ENCODE data around the gene CPNE9.

CPNE9 gene

DNA sequence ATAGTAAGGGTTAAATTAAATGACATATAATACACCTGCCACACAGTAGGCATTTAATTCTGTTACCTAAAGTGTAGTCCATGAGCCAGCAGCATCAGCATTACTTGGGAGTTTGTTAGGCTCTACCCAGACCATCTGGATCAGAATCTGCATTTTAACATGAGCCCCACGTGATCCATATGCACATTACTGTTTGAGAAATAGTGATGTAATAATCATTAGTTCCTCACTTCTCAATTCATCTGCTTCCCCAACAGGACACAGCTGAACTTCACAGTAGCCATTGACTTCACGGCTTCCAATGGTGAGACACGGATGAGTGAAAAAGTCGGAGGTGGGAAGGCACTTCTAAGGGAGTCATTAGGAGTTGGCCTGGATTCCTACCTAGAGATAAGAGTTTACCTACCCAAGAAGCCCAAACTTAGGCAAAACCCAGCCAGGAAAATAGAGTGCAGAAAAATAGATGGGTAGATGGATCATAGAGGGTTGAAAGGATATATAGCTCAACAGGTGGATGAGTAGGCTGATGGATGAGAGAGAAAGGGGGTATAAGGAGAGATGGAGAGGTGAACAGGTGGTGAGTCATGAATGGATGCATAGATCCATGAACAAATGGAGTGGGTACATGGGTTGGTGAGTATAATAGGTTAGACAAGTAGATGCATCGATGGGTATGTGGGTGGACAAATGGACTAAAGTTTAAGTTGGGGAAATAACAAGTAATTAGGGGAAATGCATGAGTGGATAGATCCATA lies 13.3 kb downstream of the CPNE9 start:
- no peak for DNase-seq

DNA sequence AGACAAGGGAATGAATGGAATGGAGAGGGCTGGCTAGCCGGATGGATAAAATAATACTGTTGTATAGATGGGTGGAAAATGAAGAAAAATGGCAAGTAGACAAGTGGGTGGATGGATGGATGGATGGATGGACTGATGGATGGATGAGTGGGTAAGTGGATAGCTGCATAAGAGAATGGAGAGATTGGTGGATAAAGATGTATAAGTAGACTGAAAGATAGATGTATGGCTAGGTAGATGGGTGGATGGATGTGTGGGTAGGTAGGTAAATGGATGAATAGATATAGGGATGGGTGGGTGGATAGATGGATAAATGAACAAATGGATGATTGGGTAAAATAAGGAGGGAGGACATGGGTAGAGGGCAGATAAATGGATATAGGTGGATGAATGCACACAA lies 13.9 kb downstream of the CPNE9 start:
- DNase-seq, result no peak

DNA sequence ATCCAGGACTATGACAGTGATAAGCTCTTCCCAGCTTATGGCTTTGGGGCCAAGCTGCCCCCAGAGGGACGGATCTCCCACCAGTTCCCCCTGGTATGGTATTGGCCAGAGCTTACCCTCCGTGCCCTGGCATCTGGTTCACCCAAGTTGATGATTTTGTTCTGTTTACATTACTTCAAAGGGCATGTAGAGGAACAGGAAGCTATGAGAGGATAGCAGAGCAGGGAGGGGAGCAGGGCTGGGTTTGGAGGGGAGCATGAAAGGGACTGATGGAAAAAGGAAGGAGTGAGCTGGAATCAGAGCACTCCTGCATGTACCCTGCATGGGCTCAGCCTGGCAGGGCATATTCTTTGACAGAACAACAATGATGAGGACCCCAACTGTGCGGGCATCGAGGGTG lies 14.5 kb downstream of the CPNE9 start:
- DNase-seq, result no peak

DNA sequence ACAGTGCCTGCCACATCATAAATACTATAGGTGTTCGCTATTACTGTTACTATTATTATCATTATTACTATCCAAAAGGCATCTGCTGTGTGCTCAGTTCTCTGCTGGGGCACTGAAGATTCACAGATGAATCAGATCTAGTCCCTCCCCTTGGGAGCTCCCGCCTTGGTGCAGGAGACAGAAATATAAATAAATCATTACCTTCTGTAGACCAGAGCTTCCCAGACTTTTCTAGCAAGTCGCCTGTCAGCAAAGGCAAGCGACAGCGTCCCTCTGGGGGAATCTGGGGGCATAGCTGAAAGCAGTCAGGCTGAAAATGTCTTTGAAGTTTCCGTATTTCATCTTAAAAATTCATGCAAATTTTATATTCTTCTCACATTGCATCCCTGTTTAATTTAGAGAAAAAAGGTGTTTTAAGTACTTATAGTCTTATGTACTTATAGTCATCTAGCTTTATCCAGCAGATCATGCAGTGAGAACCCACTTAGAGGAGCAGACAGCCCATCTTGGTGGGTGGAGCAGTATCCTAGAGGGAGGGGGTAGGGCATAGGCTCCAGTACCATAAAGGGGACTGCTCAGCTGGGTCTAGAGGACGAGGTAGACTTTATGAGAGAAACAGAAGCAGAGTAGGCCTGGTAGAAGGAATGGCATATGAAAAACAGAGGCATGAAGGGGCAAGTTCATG lies 17.5 kb downstream of the CPNE9 start:
- no peak for DNase-seq

DNA sequence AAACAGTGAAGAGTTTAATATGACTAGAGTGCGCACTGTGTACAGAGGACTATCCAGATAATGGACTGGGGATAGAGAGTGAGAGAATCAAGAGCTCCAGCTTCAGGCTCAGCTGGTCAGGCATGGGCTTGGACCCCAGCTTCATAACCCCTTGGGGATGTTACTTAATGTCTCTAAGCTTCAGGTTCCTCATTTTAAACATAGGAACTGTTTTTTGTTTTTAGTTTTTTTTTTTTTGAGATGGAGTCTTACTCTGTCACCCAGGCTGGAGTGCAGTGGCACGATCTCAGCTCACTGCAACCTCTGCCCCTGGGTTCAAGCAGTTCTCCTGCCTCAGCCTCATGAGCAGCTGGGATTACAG lies 18.0 kb downstream of the CPNE9 start:
- no peak for DNase-seq

DNA sequence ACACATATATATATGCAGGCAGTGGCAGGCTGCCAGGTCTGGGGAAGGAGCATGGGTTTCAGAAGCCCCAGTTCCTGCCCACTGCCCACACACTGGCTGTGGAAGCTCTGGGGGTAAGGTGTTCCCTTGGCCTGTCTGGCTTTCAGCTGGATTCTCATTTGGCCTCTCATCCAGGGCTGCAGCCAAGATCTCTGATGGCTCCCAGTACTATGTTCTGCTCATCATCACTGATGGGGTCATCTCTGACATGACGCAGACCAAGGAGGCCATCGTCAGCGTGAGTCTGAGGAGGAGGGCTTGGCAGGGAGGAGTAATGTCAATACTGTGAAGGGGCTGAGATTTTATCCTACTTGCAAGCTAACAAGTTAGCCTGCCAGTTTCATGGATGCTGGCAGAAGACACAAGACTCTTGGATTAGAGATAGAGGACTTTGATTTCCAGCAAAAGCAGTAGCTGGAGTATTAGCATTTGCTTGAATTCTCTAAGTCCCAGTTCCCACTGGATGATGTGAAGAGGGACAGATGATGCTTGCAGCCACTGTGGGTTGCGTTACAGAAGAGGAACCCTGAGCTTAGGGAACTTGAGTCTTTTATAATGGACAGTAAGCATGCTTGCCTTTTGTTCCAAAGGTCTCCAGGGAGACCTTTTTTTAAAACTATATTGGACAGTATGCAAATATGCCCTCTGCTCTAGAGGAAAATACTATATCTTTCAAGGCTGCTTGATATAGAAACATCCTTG lies 22.3 kb downstream of the CPNE9 start:
- no peak for DNase-seq

DNA sequence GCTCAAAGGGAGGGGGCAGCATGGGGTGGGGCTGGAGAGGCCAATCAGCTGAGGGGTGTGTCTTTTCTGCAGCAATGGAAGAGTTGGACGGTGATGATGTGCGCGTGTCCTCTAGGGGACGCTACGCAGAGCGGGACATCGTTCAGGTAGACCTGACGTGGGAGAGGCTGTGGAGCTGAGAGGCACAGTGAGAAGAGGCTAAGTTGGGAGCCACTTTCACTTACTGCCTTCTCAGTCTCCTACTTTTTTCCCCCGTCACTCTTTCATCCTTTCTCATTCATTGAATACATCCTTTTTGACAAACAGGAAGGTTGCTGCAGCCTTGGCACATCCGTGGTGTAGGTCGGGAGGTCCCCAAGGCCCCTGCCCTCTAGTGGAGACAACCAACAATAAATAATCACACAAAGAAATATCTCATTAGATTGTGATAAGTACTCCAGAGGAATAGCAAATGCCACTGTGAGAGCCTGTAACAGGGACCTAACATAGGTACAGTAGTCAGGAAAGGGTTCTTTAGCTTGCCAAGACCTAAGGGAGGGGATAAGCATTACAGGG lies 23.5 kb downstream of the CPNE9 start:
- no peak for DNase-seq

DNA sequence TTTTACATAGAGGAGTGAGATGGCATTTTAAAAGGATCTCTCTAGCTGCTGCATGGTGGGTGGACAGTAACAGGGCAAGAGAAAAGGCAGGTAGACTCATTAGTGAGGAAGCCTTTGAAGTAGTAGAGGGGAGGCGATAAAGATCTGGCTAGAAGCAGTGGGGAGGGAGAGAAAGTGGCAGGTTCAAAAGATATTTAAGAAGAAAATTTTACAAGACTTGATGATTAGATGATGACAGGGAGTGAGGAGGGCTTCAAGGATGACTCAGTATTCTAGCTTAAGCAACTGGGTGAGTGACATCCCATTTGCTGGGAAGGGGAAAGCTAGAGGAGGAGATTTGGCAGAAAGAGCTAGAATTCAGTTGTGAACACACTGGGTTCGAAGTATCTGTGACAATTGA lies 24.1 kb downstream of the CPNE9 start:
- no peak for DNase-seq

DNA sequence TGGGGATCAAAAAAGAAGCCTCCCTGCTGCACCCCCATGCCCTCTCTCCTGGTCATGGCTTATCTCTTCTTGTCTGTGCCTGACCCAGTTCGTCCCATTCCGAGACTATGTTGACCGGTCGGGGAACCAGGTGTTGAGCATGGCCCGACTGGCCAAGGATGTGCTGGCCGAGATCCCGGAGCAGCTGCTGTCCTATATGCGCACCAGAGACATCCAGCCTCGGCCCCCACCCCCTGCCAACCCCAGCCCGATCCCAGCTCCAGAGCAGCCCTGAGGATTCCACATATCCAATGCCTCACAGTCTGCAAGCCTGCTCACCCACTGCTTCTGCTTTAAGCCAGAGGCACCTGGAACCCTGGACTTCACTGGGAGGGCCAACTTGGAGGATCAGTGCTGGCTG lies 25.8 kb downstream of the CPNE9 start:
- DNase-seq, result no peak

DNA sequence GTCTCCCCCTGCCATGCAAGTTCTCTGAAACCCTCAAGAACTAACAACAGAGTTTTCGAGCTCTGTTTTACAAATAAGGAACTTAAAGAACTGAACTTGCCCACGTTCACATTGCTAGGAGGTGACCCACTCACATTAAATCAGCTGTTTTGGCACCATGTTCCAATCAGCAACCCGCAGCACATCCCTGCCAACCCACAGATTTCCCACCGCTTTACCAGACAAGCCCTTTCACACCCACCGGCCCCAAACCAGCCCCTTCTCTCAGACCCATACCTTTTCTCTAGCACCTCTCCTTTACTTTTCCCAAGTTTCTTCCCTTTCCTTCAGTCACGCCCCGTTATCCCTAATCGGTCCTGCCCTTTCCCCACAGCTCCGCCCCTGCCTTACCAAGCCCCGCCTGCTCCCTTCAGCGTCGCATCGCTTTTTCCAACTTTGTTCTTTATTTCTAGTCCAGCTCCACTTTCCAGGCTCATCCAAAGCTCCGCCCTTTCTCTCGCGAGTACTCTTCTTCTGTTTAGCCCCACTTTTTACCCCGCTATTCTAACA lies 27.1 kb downstream of the CPNE9 start:
- DNase-seq, result no peak

DNA sequence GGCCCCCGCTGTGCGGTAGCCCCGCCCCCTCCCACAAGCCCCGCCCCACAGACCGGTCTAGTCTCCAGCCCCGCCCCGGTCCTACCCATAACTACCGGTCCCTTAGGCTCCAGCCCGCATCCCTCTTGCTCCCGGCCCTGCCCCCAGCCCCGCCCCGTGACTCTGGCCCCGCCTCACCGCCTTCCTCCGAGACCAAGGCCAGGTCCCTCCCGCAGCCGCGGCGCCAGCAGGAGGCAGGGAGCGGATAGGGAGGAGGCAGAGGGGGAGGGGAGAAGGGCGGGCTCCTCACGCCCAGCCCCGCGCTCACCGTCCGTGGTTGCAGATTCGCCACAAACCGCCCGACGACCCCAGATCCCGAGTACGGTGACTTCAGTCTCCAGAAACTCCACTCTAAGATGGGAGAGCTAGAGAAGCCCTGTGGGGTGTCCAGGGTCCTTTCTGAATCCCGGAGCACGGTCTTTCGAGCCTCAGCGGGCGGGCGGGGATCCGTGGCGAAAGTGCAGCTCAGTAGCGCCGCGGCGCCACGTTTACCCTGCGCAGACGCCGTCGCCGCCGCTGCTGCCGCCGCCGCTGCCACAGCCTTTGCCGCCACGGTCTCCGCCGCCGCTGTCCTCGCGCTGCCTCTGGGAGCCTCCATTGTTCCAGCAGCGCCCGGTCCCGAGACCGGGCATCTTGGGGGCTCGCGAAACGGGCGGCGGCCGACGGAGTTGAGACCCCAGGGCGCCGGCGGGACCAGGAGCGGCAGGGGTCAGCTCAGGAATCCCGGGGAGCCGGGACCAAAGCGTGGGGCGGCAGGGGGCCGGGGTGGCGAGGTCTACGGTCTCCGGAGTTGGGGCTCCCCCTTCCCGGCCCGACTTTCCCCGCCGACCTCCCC lies 27.8 kb downstream of the CPNE9 start, which contains the start of gene BRPF1:
BRPF1 (plus strand) TSS at position 530 of the 874 bp plus-strand sequence. CDS start 2,406 bp downstream, outside the sequence.
- peak; percentile 100 for DNase-seq

DNA sequence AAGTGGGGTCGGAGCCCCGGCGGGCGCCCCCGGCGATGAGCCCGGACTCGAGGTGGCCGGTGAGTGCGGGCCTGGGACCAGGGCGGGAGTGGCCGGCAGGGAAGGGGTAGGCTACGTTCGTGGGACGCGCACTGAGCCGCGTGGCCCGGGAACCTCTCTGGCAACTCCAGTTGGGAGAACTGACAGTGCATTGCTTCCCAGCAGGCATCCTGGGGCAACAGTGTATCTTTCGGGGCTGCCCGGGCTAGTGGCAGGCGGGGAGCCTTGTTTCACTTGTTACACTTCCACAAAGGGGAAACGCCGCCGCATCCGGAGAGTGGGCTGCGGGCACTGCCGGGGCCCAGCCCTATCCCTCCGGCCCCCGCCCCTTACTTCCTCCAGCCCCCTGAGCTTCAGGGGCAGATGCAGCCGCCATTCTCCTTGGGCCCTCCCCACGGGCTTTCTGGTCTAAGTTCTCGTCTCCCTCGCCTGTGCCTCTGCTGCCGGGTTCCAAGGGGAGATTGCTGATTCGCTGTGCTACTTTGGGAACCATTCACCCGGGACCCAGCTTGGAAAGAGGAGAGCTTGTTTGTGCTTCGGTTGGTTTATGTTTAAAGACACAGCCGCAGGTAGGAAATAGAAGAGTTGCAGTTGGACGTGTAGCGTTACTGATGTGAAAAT lies 28.6 kb downstream of the CPNE9 start:
- DNase-seq, result peak; percentile 59

DNA sequence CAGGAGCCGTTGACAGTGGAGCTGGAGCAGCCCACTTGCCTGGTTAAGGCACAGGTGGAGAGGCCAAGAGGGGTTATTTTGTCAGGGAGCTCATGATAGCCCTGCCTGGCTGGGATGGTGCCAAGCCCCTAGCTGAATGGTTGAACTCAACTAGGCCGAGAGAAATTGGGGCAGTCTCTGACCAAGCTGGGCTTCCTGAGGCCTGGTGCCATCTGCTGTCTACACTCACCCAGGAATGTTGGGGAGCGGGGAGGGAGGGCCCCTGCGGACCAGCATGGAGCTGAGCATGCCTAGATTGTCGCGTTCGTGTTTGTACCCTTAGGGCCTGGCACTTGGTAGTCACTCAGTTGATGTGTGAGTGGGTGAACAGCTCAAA lies 29.1 kb downstream of the CPNE9 start:
- no peak for DNase-seq

DNA sequence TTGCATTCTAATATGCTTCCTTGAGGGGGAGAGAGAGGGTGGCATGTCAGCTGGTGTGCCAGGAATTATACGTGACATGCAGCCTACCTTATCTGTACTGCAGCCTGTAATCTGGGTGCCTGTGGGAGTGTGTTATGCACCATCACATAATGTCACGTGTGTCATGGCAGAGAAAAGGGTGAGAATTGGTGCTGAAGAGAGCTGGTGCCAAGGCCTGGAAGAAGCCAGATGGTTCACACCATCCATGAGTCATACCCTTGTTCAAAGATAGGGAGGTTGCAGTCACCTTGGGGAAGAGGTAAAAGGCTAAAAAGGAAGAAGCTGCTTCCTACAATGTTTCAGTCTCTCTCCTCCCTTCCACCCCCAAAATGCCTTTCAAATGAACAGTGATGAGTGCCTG lies 33.2 kb downstream of the CPNE9 start:
- DNase-seq, result no peak

DNA sequence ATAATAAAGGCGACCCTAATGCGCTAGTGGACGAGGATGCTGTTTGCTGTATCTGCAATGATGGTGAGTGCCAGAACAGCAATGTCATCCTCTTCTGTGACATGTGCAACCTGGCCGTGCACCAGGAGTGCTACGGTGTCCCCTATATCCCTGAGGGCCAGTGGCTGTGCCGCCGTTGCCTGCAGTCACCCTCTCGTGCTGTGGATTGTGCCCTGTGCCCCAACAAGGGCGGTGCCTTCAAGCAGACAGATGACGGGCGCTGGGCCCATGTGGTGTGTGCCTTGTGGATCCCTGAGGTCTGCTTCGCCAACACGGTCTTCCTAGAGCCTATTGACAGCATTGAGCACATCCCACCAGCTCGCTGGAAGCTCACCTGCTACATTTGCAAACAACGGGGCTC lies 35.5 kb downstream of the CPNE9 start:
- DNase-seq, result no peak

DNA sequence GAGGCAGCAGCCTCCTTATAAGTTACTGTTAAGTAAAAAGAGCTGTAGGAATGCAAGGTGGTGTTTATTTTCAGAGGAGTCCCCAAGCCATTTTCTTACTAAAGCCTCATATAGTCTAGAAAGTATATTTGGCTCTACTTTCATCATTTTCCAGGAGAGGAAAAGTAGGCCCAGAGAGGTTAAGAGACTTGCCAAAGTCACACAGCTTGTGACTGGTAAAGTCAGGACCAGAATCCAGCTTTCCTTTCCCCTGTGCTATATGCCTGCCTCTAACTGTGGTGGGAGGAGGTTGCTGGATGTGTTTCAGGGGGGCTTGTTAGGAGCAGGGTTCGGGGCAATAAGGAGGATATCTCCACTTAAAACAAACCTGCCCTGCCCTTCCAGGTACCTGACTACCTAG lies 38.9 kb downstream of the CPNE9 start:
- DNase-seq, result no peak

DNA sequence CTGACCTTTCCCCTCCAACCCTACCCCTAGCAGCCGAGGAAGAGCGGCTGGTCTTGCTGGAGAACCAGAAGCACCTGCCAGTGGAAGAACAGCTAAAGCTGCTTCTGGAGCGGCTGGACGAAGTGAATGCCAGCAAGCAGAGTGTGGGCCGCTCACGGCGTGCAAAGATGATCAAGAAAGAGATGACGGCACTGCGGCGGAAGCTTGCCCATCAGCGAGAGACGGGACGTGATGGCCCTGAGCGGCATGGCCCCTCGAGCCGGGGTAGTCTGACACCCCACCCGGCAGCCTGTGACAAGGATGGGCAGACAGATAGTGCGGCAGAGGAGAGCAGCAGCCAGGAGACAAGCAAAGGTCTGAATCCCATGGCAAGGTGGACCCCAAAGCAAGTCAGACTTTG lies 39.9 kb downstream of the CPNE9 start:
- DNase-seq, result no peak

DNA sequence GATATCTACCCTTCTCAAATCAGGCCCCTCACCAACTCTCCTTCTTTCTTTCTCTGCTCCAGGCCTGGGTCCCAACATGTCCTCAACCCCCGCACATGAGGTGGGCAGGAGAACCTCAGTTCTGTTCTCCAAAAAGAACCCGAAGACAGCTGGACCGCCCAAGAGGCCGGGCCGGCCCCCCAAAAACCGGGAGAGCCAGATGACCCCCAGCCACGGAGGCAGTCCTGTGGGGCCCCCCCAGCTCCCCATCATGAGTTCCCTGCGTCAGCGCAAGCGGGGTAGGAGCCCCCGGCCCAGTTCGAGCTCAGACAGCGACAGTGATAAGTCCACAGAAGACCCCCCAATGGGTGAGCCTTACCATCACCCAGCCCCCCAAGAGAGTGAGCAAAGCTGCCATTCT lies 40.5 kb downstream of the CPNE9 start:
- no peak for DNase-seq

DNA sequence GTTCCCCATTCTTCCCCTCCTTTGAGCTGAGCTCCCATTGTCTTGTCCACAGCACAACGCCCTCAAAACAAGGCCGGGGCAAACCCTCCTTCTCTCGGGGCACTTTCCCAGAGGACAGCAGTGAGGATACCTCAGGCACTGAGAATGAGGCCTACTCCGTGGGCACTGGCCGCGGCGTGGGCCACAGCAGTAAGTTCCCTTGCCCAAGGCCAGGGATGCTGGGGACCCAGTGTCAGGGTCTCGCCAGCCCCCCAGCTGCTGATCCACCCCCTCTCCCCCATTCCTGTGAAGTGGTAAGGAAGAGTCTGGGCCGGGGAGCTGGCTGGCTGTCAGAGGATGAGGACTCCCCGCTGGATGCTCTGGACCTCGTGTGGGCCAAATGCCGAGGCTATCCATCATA lies 41.9 kb downstream of the CPNE9 start:
- no peak for DNase-seq

DNA sequence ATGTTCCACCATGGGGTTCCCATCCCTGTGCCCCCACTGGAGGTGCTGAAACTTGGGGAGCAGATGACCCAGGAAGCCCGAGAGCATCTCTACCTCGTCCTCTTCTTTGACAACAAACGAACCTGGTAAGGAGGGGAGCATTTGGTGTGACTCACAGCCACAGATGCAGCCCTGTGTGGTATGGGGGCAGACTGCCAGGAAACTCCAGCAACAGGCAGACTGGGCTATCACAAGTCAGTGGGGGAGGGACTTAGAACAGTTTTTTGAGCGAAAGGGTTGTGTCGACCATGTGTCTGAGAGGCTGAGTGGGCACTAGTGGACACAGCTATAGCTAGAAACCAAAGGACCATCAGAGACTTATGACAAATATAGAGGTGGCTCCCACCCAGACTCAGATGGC lies 42.7 kb downstream of the CPNE9 start:
- DNase-seq, result no peak

DNA sequence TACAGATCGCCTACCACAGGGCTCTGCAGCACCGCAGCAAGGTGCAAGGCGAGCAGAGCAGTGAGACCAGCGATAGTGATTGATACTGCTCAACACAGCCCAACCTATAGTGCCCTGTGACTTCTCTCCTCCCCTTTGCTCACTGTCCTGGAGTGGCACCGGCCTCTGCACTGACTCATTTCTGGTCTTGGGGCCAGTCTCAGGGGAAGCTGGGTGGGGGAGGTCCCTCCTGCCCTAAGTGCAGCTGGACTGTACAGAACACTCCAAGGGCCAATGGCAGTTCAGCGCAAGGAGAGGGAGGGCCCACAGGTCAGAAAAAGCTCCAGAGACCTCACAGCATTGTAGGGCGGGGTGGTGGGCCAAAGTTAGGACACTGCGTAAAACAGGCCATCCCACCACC lies 43.6 kb downstream of the CPNE9 start:
- DNase-seq, result no peak

DNA sequence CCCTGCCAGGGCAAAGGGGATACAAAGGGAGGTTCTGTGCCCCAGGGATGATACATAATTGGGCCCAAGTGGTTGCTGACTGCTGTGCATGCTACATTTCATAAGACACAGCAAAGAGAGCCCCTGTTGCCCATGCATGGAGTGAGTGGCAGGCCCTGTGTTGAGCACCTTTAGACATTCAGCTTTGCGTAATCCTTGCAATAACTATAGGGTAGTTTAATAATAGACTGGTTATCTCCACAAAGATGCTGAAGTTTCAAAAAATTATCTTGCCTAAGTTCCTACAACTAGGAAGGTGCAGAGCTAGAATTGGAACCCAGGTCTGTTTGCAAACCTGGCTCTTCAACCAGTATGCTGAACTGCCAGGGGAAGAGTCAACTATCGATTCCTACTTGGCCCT lies 44.4 kb downstream of the CPNE9 start:
- DNase-seq, result no peak

Measured in right forelimb (tissue), 1 donor.